SK-N-SH treated with all-trans-retinoic acid at 6 μM for 48 hours (cell line): ENCODE measurements around the gene CPT1B.

Source experiments
- ATAC-seq: fragments of 200-7000 bp; cut with Tn5 transposase; 3 replicates; pipeline ENCODE4 v1.9.1; 2020; ENCODE audit warnings: mild to moderate bottlenecking, moderate library complexity
- ARNTL ChIP-seq: fragments of 450-650 bp; formaldehyde crosslinking; IDR thresholded peaks from 2 replicates; pipeline ENCODE4 v1.5.0; 2020; ENCODE audit warnings: low read depth, mild to moderate bottlenecking, moderate library complexity, borderline replicate concordance
- BACH2 ChIP-seq: fragments of 250-450 bp; sonication (Bioruptor Pico); IDR thresholded peaks from 2 replicates; pipeline ENCODE4 v1.9.0; 2021; ENCODE audit warnings: mild to moderate bottlenecking, borderline replicate concordance
- CSDC2 ChIP-seq: fragments of 250-450 bp; sonication (Bioruptor Pico); IDR thresholded peaks from 2 replicates; pipeline ENCODE4 v1.5.0; 2020; ENCODE audit warnings: mild to moderate bottlenecking, moderate library complexity
- ESRRG ChIP-seq: fragments of 250-450 bp; sonication (Bioruptor Pico); IDR thresholded peaks from 2 replicates; pipeline ENCODE4 v1.6.1; 2021; ENCODE audit warnings: mild to moderate bottlenecking
- GLIS3 ChIP-seq: fragments of 250-450 bp; sonication (Bioruptor Pico); IDR thresholded peaks from 2 replicates; pipeline ENCODE4 v1.5.0; 2020; ENCODE audit warnings: mild to moderate bottlenecking, moderate library complexity
- ISL1 ChIP-seq: fragments of 250-450 bp; sonication (Bioruptor Pico); IDR thresholded peaks from 2 replicates; pipeline ENCODE4 v2.1.2; 2022; ENCODE audit warnings: mild to moderate bottlenecking, moderate library complexity
- OSR1 ChIP-seq: fragments of 250-450 bp; sonication (Bioruptor Pico); IDR thresholded peaks from 2 replicates; pipeline ENCODE4 v1.8.0; 2022; ENCODE audit warnings: moderate library complexity, mild to moderate bottlenecking, inconsistent platforms
- RARB ChIP-seq: fragments of 250-450 bp; sonication (Bioruptor Pico); IDR thresholded peaks from 2 replicates; pipeline ENCODE4 v1.8.0; 2021; ENCODE audit warnings: mild to moderate bottlenecking, moderate library complexity
- SNAI2 ChIP-seq: fragments of 250-450 bp; sonication (Bioruptor Pico); IDR thresholded peaks from 2 replicates; pipeline ENCODE4 v1.5.0; 2020; ENCODE audit warnings: mild to moderate bottlenecking, moderate library complexity
- TCF4 ChIP-seq: fragments of 250-450 bp; sonication (Bioruptor Pico); IDR thresholded peaks from 2 replicates; pipeline ENCODE4 v1.8.0; 2021; ENCODE audit warnings: mild to moderate bottlenecking, moderate library complexity, borderline replicate concordance
- TOX ChIP-seq: fragments of 250-450 bp; sonication (Bioruptor Pico); IDR thresholded peaks from 2 replicates; pipeline ENCODE4 v1.8.0; 2021; ENCODE audit warnings: mild to moderate bottlenecking, moderate library complexity, borderline replicate concordance
- ZC3H10 ChIP-seq: fragments of 250-450 bp; sonication (Bioruptor Pico); IDR thresholded peaks from 2 replicates; pipeline ENCODE4 v1.5.1; 2021; ENCODE audit warnings: mild to moderate bottlenecking, moderate library complexity
- ZFP3 ChIP-seq: fragments of 250-450 bp; sonication (Bioruptor Pico); IDR thresholded peaks from 2 replicates; pipeline ENCODE4 v1.5.0; 2020; ENCODE audit warnings: mild to moderate bottlenecking, moderate library complexity
- ZFP30 ChIP-seq: fragments of 450-650 bp; formaldehyde crosslinking; IDR thresholded peaks from 2 replicates; pipeline ENCODE4 v1.5.0; 2022; ENCODE audit warnings: mild to moderate bottlenecking, moderate library complexity
- ZNF565 ChIP-seq: fragments of 450-650 bp; formaldehyde crosslinking; conservative IDR thresholded peaks from 2 replicates; pipeline ENCODE4 v1.5.0; 2020; ENCODE audit warnings: low read depth, mild to moderate bottlenecking, moderate library complexity
- ZNF8 ChIP-seq: fragments of 450-650 bp; formaldehyde crosslinking; IDR thresholded peaks from 2 replicates; pipeline ENCODE4 v1.5.0; 2020; ENCODE audit warnings: mild to moderate bottlenecking, moderate library complexity
- TF ChIP-seq, protein P1 (sequence below): fragments of 250-450 bp; sonication (Bioruptor Pico); IDR thresholded peaks from 2 replicates; pipeline ENCODE4 v1.5.1; 2020; ENCODE audit warnings: low read depth, mild to moderate bottlenecking, moderate library complexity
- TF ChIP-seq, protein P2 (sequence below): fragments of 250-450 bp; sonication (Bioruptor Pico); IDR thresholded peaks from 2 replicates; pipeline ENCODE4 v1.8.0; 2021; ENCODE audit warnings: low read depth, mild to moderate bottlenecking, moderate library complexity, borderline replicate concordance
- TF ChIP-seq, protein P3 (sequence below): fragments of 250-450 bp; sonication (Bioruptor Pico); IDR thresholded peaks from 2 replicates; pipeline ENCODE4 v1.8.0; 2020; ENCODE audit warnings: mild to moderate bottlenecking, moderate library complexity, borderline replicate concordance

The CPT1B gene

DNA sequence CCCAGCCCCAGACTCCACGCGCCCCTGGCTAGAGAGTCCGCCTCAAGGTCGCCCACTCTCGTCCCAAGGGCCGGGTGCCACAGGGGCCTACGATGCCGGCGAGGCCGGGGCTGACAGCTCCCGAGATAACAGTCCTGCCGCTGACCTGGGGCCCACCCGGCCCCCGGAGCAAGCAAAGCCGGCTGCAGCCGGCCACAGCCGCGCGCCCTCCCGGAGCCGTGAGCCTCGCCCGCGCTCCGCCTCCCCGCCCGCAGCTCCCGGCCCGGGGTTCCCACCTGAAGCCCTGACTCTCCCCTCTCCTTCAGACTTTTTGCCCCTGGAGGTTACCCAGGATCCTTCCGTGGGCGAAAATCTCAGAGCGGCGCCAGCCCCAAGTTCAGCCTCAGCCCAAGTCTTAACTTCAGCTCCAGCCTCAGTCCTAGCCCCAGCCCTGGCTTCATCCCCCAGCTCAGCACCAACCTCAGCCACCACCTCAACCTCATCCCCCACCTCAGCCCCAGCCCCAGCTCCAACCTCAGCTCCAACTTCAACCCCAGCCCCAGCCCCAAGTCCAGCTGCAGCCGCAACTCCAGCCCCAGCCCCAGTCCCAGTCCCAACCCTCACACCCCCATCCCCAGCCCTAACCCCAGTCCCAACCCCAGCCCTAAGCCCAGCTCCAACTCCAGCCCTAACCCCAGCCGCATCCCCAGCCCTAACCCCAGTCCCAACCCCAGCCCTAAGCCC is 30.8 kb downstream of the CPT1B start (continued):
- no peak for TF ChIP-seq BACH2 (CRISPR knock-in tag)
- no peak for TF ChIP-seq SNAI2

DNA sequence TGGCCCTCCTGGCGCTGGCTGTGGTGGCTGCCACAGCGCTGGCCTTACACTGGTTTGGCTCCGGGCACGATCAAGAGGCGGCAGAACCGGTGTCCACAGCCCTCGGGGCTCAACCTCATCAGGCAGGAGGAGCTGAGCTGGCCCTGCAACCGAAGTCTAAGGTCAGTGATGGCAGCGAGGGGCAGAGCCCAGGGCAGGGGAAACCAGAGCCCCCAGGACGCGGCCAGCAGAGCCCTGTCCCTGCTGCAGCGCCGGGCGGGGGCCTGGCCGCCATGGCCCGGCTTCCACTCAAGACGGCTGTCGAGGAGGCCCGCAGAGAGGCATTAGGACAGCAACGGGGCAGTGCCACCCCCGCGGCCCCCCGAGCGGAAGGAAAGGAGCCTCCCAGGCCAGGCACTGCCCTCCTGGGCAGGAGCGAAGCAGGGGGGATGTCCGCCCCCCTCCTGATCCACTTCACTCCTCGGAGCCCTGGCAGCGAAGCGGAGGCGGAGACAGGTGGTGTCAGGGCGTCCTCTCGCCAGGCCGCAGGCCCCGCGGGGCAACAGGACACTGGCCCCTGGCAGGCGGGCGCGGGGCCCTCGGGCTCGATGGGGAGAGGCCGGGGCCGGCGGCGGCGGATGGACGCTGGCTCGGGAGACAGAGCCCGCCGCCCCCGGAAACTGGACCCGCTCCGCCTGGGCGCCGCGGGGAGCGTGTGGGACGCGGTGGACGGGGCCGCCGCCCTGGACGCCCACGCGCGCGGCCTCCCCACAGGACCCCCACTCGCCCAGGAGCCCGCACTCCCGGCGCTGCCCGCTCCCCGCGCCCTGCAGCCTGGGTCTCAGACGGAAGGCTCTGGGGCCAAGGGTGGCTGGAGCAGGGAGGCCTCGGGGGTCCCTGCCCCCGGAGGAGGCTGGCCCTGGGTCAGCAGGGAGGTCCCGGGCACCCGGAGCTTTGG is 31.6 kb downstream of the CPT1B start:
- ATAC-seq = no peak
- TF ChIP-seq BACH2 (CRISPR knock-in tag) (no peak), OSR1 (CRISPR knock-in tag) (no peak), RARB (CRISPR knock-in tag) (no peak), ISL1 (CRISPR knock-in tag) (no peak), GLIS3 (CRISPR knock-in tag) (no peak), SNAI2 (no peak), ZNF565 (CRISPR knock-in tag) (no peak)
- TF ChIP-seq, protein P1, sequence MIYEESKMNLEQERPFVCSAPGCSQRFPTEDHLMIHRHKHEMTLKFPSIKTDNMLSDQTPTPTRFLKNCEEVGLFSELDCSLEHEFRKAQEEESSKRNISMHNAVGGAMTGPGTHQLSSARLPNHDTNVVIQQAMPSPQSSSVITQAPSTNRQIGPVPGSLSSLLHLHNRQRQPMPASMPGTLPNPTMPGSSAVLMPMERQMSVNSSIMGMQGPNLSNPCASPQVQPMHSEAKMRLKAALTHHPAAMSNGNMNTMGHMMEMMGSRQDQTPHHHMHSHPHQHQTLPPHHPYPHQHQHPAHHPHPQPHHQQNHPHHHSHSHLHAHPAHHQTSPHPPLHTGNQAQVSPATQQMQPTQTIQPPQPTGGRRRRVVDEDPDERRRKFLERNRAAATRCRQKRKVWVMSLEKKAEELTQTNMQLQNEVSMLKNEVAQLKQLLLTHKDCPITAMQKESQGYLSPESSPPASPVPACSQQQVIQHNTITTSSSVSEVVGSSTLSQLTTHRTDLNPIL (CRISPR knock-in tag) = no peak
- TF ChIP-seq, protein P2, sequence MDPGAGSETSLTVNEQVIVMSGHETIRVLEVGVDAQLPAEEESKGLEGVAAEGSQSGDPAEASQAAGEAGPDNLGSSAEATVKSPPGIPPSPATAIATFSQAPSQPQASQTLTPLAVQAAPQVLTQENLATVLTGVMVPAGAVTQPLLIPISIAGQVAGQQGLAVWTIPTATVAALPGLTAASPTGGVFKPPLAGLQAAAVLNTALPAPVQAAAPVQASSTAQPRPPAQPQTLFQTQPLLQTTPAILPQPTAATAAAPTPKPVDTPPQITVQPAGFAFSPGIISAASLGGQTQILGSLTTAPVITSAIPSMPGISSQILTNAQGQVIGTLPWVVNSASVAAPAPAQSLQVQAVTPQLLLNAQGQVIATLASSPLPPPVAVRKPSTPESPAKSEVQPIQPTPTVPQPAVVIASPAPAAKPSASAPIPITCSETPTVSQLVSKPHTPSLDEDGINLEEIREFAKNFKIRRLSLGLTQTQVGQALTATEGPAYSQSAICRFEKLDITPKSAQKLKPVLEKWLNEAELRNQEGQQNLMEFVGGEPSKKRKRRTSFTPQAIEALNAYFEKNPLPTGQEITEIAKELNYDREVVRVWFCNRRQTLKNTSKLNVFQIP (CRISPR knock-in tag) = no peak

DNA sequence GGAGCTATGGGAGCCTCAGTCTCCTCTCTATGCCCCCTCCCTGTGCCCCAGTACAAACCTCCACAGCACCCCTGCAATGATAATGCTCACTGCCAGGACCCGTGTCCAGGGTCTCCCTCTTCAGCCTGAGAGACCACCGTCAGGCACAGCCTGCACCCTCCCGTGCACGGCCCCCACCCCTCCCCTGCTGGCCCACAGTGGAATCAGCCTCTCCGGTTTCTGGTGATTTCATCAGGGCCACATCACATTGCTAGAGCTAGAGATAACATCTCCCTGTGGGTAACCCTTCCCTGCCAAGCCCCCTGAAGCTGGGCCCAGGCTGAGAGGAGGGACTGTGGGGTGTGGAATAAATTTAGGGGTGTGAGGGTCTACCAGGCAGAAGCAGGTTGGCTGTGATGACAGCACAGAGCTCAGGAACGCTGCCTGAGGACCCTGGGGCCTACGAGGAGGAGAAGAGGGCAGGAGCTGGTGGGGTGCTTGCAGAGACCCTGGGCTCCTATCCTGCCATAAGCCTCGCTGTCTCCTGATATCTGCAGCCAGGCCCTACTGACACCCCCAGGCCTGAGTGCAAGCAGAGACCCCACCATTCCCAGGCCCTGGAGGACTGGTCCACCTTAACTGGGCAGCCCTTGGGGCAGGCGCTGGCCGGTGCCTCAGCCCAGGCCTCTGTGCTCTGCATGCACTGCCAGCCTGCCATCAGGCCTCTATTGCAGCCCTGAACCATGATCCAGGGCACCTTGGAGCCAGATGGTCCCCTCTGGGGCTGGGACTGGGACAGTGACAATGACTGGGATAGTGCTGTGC is 32.5 kb downstream of the CPT1B start, which contains the start of gene KLHDC7B:
Gene KLHDC7B, plus strand, starts transcription at position 378 of the 804 bp plus-strand sequence. Its CDS starts 345 bp downstream, at position 723.
- ATAC-seq = peak; percentile 47
- no peak for TF ChIP-seq ZFP30 (CRISPR knock-in tag)
- no peak for TF ChIP-seq ARNTL
- TF ChIP-seq ZNF565 (CRISPR knock-in tag) = no peak

DNA sequence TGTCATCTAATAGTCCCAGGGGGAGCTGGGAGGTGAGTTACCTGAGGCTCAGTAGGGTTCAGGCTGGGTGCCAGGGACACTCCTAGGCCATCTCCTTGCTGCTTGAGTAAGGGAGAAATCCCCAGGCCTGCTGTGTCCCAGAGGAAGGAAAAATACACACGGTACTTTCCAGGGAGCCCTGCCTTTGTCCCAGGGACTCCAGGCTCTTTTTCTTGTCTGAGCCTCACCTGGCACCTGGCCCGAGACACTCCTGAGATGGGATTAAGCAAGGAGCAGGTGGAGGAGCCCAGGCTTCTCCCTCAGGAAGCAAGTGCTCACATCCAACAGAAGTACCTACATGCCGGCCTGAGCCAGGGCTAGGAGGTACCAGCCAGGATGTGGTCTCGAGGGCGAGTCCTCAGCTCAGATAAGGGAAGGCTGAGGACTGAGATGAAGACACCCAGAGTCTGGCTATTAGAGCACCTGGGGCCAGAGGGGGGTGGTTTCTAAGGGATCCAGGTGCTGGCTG is 33.4 kb downstream of the CPT1B start:
- TF ChIP-seq RARB (CRISPR knock-in tag) (no peak), TCF4 (CRISPR knock-in tag) (no peak), ZNF8 (CRISPR knock-in tag) (no peak), OSR1 (CRISPR knock-in tag) (no peak), ESRRG (CRISPR knock-in tag) (no peak), ZC3H10 (CRISPR knock-in tag) (no peak), GLIS3 (CRISPR knock-in tag) (no peak), SNAI2 (no peak), CSDC2 (CRISPR knock-in tag) (no peak), TOX (no peak), ZNF565 (CRISPR knock-in tag) (no peak), ZFP3 (no peak)
- TF ChIP-seq, protein P3, sequence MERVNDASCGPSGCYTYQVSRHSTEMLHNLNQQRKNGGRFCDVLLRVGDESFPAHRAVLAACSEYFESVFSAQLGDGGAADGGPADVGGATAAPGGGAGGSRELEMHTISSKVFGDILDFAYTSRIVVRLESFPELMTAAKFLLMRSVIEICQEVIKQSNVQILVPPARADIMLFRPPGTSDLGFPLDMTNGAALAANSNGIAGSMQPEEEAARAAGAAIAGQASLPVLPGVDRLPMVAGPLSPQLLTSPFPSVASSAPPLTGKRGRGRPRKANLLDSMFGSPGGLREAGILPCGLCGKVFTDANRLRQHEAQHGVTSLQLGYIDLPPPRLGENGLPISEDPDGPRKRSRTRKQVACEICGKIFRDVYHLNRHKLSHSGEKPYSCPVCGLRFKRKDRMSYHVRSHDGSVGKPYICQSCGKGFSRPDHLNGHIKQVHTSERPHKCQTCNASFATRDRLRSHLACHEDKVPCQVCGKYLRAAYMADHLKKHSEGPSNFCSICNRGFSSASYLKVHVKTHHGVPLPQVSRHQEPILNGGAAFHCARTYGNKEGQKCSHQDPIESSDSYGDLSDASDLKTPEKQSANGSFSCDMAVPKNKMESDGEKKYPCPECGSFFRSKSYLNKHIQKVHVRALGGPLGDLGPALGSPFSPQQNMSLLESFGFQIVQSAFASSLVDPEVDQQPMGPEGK (CRISPR knock-in tag) = no peak
- TF ChIP-seq, protein P2 (CRISPR knock-in tag) = no peak

More for the DNA sequence above, 33.4 kb downstream of the CPT1B start:
- ATAC-seq = no peak
